Stimulated activated CD8-positive, alpha-beta memory T cell treated with anti-CD3 and anti-CD28 coated beads, Interleukin-4, amount 100 ng/mL, for 24 hours (primary cell): Measurements from ENCODE around the gene TBL1XR1.
"Not testable (repeated sequence)": the region's sequence is repeated elsewhere in the genome, so short reads cannot be mapped to it uniquely, and the experiment has no call there.

Experiments used
- DNase-seq: peaks from one replicate; pipeline ENCODE4 v3.0.0-alpha.2; 2020; ENCODE audit warnings: low read depth

TBL1XR1 gene

DNA sequence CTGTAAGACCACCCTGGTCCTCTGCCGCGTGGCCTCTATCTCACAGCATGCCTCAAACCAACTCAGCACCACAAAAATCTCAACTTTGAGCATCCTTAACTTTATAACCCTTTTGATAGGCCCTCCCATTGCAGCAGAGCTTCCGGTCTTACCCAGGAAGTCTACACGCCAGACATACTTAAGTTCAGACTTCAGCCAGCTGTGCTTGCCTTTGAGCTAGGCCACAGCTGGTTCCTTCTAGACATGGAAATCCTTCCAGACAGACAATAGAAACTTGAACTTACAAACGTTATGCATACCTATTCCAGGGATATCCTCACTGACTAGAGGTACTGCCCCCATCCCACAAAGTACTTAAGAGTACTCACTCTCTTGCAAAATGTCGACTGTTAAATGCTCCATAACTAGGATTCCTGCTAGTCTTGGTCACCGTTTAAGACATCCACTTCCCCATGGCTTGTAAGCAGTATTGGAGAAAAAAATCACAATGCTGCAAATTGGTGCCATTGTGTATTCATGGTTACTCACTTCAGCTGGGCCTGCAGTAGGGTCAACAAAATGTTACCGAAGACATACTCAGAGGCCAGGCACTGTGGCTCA lies 183.5 kb downstream of the TBL1XR1 start:
- DNase-seq, result no peak

DNA sequence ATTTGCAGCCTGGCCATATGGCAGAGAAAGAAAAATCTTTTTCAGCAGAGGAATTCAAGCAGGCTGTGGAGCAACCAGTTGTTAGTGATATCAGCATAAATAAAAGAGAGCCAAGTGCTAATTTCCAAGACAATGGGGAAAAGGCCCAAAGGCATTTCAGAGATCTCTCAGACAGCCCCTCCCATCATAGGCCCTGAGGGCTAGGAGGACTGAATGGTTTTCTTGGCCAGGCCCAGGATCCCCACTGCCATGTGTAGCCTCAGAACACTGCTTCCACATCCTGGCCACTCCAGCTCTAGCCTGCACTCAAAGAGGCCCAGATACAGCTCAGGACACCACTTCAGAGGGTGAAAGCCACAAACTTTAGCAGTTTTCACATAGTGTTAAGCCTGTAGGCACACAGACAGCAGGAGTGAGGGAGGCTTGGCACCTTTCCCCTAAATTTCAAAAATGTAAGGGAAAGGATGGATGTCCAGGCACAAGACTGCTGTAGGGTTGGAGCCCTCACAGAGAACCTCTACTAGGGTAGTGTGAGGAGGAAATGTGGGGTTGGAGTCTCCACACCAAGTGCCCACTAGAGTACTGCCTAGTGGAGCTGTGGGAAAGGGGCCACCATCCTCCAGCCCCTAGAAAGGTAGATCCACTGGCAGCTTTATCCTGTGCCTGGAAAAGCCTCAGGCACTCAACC lies 191.4 kb downstream of the TBL1XR1 start:
- DNase-seq, result no peak

DNA sequence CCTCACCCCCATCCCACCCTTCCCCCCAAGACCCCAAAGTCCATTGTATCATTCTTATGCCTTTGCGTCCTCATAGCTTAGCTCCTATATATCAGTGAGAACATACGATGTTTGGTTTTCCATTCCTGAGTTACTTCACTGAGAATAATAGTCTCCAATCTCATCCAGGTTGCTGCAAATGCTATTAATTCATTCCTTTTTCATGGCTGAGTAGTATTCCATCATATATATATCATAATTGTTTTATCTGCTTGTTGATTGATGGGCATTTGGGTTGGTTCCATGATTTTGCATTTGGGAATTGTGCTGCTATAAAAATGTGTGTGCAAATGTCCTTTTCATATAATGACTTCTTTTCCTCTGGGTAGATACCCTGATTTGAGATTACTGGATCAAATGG lies 197.1 kb downstream of the TBL1XR1 start:
- DNase-seq, result not testable (repeated sequence)

DNA sequence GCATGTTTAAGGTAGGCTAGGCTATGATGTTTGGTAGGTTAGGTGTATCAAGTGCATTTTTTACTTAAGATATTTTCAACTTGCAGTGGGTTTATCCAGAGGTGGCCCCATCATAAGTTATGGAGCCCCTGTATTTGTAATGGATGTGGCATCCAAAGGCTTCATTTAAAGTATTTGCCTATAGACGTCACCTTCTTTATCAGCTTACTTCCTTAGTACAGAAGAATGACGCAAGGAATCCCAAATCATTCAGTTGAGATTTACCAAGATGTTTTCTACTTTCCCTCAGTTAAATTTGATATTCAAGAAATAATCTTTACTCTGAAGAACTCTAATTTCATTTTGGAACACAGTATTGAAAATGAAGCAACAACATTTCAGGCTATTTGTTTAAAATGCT lies 201.3 kb downstream of the TBL1XR1 start:
- DNase-seq, result no peak

DNA sequence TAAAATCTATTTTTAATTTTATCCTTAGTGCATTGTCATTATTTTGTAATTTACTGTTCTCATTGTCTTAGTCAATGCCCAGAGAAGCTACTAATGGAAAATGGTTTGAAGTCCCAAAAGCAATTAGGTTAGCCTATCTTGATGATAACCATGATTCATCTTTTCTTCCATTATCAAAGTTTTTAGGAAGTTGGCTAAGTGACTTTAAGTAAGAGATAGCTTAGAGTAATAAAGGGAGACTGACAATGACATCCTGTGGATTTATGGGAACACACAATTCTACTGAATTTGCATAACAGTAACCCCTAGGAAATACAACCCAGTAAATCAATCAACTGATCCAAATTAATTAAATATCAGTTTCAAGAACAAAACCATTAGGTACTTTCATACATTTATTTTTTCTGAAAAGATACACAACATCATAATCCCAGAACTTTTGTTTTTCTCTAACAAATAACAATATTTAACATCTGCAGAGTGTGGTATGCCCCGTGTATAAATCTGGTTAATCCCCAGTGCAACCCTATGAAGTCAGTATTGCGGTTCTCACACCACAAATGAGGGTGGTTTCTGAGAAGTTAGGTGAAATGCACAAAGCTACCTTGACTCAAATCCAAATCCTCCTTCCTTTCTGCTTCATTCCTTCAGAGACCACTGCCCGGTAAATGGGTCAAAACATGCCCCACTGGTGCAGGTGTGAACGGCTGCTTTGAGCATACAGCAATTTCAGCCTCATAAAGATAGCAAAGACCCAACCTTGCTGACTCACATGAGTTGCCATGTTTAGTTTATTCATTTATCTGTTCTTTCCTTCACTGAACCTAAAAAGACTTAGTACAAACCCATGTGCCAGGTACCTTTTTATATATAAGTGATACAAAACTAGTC lies 202.1 kb downstream of the TBL1XR1 start:
- no peak for DNase-seq

DNA sequence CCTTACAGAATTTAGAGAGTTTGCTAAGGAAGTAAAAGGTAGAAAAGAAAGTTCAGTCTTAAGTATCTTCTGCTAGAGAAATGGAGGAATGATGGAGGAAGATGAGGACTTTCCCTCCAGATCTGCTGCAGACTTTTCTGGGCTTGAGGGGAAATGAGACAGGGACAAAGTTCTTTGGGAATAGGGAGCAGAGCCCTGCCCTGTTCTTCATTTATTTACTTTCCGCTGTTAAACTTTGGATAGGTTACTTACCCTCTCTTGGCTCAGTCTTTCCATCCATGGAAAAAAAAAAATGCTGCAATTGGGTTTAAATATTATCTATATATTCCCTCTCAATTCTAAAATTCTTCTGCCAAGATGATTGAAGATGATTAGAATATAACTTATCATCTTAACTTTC lies 202.9 kb downstream of the TBL1XR1 start:
- DNase-seq, result no peak

DNA sequence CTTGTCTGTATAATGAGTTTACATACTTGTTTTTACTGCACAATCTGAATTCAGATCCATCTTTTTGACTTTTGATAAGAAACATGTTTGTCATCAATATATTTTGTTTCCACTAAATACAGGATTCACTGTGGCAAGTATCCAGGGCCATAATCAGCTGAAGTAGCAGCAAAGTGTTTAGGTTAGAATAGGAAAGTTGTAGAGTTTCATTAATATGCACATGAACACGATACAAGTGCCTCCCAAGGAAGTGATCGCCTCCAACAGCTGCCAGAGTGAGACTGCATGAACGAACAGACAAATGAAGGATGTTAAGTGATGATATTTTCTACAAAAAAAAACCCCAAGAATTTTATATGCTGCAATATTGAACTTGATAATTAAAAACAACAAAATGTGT lies 204.3 kb downstream of the TBL1XR1 start:
- no peak for DNase-seq

DNA sequence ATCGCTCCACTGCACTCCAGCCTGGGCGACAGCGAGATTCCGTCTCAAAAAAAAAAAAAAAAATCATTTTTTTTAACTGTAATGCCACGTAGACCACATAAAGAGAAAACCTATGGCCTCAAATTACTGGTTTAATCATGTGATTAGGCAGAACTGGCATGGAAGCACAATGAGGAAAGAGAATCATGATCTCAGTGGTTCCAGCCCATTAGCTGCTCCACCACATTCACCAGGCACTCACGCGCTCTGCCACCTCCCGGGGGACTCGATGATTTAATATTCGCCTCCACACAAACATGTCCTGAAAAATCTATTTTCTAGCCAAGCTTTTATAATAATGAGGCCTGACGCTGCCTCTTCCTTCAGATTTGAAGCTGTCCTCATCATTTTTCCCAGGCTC lies 204.7 kb downstream of the TBL1XR1 start:
- DNase-seq, result no peak

DNA sequence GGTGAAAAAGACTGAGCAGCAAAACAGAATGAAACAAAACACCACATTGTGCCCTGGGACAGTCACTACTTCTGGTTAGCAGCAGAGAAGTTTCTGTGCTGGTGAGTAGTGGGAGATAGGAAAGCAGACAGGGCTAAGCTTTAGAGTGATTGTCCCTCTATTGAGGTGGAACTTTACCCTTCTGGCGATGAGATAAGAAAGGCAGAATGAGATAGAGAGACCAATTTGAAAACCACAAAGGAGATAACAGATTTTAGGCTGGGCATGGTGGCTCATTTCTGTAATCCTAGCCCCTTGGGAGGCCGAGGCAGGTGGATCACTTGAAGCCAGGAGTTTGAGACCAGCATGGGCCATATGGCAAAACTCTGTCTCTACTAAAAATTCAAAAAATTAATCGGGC lies 208.5 kb downstream of the TBL1XR1 start:
- DNase-seq, result no peak

DNA sequence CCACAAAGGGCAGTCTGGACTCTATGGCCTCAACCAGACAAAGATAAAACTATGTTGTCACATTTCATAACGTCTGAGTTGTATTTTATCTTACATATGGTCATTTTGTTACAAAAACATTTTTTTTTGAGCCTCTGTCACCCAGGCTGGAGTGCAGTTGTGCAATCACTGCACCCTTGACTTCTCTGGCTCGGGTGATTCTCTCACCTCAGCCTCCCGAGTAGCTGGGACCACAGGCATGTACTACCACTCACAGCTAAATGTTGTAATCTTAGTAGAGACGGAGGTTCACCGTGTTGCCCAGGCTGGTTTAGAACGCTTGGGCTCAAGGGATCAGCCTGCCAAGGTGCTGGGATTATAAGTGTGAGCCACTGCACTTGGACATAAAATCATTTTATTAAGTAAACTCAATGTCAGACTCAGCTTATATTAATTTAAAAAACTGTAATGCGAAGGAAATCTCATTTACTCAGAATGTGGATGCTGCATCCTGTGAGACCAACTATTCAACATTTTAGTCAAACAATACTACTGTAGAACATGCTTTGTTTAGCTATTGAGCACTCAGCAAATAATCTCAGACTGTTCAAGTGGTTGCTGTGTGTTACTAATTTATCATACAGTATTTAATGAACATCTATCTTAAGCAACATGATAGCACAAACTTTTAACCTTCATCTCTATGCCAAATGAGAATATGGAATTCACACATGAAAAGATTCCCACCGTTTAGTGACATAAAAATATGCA lies 209.2 kb downstream of the TBL1XR1 start:
- no peak for DNase-seq

DNA sequence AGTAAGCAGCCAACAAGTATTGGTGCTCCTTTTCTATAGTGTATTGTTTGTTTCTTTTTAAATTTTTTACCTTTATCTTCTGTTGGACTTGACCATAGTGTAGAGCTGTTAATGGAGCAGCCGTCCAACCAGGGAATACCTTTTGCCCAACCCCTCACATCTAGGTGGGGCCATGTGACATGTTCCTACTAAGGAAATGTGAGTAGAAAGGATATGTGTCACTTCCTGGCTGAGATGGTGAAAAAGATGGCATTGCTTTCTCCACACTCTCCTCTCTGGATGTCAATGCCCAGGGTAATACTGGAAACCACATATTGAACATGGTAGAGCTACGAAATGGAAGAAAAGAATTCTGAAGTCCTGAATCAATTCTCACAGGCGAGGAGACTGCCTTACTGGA lies 218.8 kb downstream of the TBL1XR1 start:
- DNase-seq, result no peak

DNA sequence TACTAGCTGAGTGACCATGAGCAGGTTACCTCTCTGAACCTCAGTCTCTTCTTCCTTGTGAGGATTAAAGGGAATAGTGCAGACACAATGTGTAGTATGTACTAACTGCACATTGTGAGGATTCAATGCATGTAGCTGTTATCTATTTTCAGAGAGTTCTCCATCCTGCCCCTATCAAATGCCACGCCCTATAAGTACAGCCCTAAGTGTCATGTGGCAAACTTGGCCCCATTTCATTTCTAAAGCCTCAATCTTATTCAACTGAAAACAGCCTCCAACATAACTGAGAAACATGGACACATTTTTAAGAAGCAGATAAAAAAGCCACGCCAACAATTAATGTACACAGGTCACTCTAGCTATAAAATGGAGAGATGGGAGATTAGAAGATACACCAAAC lies 220.0 kb downstream of the TBL1XR1 start:
- DNase-seq, result no peak

DNA sequence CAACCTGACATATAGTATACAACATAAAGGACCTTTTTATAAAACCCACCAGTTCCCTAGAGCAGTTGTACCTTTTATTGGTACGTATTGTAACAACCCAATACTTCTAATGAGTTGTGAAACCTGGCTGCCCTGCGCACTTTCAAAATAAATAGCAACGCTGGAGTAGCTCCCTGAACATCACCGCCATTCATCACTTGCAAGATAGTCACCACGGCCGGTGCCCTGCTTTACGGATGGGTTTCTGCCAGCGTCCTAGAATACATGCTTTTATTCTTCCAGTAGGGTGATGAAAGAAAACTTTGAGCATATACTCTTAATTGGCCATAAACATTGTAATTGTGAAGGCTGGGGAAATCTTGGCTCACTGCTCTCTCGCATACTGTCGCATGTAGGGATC lies 220.7 kb downstream of the TBL1XR1 start:
- no peak for DNase-seq

DNA sequence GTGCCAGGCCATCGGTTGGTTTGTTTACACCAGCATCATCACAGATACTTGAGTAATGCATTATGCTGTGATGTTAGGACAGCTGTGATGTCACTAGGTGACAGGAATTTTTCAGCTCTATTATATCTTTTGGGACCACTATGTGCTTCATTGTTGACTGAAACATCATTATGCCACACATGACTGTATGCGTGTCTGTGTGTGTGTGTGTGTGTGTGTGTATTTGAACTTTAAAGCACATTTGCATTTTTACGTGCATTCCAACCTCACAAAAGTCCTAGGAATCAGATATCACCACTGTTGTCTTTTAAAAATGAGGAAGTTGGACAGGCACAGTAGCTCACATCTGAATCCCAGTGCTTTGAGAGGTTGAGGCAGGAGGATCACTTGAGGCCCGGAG lies 223.0 kb downstream of the TBL1XR1 start:
- DNase-seq, result no peak

DNA sequence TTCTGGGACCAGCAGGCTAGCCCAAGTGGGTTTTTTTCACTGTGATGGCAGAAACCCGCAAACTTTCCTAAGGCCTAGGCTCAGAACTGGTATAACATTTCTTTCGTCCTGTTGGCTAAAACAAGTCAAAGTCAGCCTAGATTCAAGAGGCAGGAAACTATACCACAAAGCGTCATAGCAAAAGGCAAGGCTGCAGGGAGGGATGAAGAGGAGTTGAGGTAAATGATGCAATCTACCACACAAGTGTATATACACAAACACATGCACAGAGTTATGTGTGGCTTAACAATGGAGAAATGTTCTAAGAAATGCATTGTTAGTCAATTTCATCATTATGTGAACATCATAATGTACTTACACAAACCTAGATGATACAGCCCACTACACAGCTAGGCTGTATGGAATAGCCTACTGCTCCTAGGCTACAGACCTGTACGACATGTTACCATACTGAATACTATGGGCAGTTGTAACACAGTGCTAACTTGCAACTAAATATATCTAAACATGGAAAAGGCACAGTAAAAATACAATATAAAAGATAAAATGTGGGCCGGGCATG lies 225.6 kb downstream of the TBL1XR1 start:
- DNase-seq, result no peak

DNA sequence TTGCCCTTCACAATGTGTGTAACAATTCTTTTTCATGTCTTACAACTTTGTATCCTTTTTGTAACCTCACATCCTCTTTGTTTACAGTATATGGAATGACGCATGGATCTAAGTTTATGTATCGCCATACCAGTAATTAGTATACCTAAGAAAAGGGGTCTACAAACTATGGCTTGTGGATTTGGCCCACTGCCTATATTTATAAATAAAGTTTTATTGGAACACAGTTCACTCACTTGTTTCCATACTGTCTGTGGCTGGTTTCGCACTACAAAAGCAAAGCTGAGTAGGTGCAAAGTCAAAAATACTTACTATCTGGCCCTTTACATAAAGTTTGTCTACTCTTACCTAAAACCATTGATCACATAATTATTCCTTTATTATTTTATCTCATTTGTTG lies 226.5 kb downstream of the TBL1XR1 start:
- no peak for DNase-seq

DNA sequence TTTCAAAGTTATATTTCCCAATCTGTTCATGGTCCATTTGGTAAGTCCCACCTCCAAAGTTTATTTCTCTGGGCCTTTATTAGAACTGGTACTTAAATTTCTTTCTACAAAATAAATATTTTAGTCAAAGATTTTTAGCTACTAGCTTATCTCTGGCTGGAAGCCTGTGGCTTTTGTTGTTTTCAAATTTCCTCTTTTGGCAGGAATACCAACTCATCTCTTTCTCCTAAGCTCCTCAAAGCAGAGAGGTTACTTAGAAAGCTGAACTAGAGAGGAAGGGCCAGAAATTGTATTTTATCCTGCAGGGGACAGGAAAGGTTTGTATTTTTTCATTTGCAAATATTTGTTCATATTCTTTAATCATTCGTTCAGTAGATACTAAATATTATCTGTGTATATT lies 227.8 kb downstream of the TBL1XR1 start:
- DNase-seq, result no peak
